Measurements from ENCODE around the gene VMP1.
"Not testable (repeated sequence)": the region's sequence is repeated elsewhere in the genome, so short reads cannot be mapped to it uniquely, and the experiment has no call there.

The VMP1 gene

DNA sequence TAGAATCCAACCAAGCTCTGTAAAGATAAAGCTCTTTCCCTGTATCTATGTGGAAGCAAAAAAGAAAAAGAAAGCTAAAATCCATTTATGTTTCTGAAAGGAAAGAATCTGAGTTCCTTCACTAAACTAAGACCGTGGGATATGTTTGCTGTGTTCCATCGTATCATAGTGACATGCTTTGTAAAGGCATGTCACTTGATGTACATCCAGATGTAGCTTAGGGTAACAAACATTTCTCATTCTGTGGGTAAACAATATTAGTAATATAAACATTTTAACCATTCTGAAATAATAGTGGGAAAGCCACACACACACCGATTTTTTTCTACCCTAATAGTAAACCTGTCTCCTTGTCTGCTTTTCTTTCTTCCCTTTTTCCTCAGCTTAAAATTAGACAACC, 107.2 kb downstream of the VMP1 start:
- DNase-seq: no peak

DNA sequence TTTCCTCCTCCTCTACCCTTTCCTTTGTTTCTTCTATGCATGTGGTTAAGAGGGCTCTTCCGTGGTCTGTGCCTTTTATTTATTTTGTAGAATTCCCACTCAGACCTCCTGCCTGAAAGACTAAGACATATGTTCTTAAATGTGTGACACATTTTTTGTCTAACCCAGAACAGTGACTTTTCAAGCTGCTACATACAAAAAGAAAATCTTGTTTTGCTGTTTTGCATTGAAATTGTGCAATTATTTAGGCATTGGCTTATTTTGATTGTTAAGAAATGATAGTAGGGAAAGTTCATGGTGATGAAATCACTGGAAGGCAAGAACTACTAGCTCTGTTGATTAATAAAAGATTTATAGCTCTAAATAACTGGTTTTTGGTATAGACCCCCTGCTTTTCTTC, 108.5 kb downstream of the VMP1 start:
- DNase-seq: no peak

DNA sequence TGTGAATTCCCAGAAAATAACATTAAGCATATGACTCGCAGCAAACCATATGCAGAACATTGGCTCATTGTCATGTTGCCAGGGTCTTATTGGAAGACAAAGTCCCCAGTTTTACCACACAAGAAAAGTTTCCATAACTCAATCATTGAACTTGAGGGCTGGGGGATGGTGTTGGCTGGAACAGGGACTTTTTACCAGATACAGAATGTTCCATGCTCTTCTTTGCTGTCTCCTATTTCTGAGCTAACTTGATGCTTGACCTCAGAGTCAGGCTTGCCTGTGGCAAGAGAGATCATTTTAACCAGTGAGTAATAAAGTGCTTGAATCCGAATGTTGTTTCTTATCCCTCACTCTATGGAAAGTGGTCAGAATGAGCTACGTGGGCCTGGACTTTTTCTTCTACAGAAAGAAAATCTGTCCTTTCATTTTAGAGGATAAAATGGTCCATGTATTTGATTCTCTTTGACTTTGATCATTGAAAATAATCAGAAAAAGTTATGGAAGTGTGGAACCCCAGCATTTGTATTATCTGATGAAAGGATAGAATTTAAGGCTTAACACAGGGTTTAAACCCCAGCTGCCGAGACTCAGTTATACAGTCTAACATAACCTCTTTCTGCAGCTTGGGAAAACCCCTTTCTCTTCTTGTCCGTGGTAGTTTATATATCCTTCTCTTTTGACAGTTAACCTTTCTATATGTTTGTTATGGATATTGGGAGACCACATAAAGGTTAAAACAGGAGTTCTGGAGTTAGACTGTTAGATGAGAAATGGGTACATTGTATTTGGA, 118.3 kb downstream of the VMP1 start:
- DNase-seq: no peak

DNA sequence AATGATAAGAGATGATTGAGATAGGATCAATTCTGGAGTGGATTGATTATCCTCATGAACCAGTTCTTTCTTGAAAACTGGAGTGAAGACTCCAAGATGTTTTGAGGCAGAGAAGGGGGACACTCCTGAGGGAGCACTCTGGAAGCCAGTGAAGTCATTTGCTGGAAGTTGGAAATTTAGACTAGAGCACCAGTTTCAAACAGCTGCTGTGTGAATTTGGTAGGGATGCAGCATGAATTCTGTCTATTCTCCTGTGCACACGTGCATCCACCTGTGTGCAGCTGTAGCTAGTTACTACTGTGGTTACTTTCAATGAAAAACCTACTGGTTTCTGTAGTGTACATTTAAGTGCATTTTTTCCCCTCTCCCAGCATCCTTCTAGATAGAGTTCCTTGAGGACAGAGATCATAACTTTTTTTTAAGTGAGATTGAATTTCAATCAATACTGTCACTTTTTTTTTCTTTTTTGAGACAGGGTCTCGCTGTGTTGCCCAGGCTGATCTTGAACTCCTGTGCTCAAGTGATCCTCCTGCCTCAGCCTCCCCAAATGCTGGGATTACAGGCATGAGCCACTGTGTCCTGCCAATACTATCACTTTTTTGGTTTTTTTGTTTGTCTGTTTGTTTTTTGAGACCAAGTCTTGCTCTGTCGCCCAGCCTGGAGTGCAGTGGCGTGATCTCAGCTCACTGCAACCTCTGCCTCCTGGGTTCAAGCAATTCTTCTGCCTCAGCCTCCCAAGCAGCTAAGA, 119.4 kb downstream of the VMP1 start:
- no peak for DNase-seq

DNA sequence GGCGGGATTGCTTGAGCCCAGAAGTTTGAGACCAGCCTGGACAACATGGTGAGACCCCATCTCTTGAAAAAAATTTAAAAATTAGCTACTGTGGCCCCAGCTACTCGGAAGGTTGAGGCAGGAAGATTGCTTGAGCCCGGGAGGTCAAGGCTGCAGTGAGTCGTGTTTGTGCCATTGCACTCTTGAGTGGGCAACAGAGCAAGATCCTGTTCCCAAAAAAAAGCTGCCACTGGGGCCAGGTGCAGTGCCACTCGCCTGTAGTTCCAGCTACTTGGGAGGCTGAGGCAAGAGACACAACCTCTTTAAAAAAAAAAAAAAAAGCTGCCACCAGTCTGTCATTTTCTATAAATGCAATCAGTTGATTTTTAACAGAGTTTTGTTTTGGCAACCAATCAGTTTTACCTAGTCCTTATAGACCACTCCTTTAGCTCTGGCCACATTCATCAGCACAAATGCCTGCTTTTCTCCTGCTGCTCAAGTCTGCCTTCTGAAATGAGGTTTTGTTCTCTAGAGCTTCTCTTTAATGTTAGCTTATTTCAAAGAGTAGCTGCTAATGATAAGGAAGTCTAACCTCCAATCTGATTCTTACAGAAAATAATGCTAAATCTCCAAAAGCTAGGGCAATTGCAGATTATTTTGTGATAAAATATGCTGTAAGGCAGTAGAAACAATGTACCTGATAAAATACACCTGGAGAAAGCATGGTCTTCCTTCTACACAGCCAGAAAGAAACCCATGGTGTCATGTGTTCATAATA, 120.4 kb downstream of the VMP1 start:
- no peak for DNase-seq

DNA sequence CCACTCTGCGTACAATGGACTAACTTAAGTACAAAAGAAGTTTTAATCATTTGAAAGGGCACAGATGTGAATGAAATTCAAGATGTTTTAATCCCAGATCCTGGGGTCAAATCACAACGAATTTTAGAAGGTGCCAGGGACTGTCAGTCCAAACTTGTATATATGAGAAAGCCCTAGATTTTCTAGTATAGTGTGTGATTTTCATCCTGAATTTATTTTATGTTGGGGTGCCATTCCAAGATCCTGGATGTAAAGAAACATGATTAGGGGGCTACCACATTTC, 121.0 kb downstream of the VMP1 start:
- DNase-seq: no peak

DNA sequence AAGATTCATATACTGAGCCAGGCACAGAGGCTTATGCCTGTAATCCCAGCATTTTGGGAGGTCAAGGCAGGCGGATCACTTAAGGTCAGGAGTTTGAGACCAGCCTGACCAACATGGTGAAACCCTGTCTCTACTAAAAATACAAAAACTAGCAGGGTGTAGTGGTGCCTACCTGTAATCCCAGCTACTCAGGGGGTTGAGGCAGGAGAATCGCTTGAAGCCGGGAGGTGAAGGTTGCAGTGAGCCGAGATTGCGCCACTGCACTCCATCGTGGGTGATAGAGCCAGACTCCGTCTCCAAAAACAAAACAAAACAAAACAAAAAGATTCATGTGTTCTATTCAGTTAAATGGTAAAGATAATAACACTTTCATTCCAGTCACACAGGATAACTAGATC, 121.4 kb downstream of the VMP1 start:
- DNase-seq: not testable (repeated sequence)

DNA sequence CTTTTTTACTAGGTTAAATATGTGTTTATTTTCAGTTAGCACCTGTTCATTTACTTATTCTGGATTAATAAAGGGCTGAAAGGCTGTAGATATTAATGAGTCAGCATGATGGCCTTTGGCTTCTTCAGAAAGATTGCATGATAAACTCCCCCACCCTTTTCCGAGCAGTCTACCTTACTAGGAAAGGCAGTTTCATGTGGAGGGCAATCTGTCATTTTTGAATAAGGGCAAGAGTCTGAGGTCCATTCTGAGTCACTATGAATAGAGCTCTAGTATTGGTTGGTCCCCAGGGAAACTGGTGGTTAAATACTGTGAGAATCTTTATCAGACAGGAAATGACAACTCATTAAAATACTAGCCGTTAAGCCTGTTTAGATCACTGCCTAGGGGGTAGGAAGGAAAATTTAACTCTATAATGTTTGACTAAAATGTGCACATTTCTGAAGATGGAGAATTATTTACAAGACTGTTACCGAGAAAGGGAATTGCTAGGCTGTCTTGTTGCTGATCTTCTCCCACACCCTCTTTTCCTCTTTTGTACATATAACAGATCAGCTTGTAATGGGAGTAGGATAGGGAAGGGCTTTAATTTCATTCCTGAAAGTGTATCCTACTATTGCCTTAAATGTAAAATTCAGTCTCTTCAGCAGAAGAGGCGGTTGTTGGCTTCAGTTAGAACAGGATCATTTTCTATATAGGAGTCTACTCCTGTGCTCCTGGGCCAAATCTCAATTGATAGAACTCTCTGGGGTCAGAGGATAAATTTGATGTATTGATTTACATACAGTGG, 122.0 kb downstream of the VMP1 start:
- no peak for DNase-seq

DNA sequence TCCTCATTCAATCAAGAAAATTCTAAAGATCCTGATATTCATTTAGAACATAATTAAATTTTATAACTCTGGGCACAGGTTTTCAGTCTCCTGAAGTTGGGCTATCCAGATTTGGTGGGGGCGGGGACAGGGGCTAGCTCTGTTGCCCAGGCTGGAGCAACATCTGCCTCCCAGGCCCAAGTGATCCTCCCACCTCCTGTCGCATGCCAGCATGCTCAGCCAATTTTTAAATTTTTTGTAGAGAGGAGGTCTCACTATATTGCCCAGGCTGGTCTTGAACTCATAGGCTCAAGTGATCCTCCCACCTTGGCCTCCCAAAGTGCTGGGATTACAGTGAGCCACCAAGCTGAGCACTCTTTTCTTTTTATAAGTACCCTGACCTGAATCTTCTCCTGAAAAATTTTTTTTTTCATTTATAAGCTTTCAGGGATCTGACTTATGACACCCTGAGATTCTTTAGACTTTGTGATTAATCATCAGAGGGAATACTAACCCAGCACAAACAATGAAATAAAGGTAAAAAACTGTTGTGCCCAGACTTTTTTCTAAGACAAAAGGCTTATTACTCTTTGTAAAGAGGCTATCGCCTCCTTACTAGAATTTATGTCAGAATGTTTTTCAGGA, 122.7 kb downstream of the VMP1 start:
- DNase-seq: no peak

DNA sequence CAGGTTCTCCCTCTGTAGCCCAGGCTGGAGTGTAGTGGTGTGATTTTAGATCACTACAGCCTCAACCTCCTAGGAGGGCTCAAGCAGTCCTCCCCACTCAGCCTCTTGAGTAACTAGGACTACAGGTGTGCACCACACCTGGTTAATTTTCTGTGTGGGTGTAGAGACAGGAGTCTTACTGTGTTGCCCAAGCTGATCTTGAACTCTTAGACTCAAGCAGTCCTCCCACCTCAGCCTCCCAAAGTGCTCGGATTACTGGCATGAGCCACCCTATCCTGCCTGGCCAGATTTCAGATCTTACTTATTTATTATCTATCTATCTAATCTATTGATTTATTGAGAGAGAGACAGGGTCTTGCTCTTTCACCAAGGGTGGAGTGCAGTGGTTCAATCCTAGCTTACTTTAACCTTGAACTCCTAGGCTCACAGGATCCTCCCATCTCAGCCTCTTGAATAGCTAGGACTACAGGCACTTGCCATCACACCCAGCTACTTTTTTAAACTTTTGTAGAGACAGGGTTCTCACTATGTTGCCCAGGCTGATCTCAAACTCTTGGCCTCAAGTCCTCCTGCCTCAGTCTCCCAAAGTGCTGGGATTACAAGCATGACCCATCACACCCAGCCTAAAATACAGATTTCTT, 123.5 kb downstream of the VMP1 start:
- DNase-seq: no peak

DNA sequence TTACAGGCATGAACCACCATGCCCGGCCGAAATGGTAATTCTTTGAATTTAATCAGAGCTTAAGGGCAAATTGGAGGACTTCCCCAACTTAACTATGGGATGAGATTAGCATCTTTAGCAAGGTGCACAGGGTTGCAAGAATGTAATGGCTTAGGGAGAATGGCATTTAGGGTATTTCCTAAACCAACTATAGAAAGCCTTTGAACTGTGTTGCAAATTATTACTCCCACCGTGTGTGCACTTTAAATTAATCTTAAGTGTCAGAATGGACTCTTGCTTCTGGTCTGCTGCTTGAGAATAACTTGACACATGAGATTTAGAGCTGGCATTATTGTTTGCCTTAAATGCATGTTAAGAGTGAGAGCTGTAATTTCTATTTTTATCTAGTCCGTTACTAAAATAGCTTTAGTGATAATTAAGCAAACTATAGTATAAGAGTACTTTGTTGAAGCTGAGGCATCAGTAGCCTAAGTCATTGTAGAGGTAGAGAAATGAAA, 125.5 kb downstream of the VMP1 start:
- no peak for DNase-seq

DNA sequence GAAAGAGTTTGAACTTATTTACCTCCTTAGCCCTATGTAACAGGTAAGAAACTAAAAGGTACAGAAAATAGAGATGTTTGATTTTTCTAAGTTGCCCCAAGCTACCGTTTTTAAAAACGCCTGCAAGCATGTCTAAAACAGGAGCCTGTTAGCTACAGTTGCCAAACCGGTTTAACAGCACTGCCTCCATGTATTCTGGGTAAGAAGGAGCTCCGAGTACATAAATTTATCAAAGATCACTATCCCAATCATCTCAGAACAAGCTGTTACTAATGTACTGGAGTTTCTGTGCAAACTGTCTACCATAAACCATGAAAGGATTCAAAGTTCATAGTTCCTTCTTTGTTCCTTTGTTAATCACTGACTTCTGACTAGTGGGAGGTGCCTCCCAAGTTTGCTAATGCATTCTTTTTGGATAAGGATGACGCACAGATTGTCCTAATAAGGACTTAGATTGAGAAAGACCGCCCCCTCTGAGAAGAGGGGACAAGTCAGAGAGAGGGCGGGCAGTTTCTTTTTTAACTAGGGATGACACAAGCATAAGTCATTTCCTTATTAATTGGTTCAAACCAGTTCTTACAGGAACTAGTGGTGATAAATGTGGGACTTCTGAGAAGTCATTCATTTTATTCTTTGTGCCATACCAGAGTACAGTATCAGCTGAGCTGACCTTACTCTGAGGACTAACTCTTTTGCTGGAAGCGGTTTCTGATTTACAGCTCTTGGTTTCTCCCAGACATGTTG, 130.0 kb downstream of the VMP1 start:
- peak; percentile 93 for DNase-seq

DNA sequence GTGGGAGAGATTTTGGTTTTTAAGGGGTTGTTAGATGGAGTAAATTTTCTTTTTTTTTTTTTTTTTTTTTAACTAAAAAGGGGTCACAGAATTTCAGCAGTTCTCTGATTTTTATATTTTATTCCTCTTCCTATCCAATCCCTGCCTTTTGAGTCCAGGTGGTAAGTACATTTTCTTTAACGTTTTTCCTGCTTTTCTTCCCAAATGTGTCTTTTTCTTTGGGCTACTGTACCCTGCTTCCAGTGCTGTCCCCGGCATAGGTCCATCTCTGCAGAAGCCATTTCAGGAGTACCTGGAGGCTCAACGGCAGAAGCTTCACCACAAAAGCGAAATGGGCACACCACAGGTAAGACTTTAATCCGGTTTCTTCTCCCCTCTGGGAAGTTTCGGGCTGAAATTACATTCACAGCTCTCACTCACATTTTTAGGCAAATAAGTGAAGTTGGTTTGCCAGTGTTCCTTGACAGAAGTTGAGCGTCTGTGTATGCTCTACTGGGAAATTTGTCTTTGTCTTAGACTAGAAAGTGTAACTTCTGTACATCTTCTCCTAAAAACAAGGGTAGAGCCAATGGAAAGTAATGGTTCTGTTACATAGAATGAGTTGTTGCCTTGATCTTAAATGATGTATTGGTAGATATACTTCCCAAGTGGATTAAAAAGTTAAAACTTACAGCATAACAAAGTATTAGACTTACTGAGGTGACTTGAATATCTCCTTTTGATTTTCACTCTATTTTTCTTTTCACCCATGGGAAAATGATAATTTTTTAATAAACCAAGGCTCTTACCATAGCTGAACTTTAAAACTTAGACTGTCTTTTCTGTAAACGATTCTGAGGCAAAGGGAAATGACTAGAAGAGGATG, 130.8 kb downstream of the VMP1 start:
- DNase-seq: no peak

DNA sequence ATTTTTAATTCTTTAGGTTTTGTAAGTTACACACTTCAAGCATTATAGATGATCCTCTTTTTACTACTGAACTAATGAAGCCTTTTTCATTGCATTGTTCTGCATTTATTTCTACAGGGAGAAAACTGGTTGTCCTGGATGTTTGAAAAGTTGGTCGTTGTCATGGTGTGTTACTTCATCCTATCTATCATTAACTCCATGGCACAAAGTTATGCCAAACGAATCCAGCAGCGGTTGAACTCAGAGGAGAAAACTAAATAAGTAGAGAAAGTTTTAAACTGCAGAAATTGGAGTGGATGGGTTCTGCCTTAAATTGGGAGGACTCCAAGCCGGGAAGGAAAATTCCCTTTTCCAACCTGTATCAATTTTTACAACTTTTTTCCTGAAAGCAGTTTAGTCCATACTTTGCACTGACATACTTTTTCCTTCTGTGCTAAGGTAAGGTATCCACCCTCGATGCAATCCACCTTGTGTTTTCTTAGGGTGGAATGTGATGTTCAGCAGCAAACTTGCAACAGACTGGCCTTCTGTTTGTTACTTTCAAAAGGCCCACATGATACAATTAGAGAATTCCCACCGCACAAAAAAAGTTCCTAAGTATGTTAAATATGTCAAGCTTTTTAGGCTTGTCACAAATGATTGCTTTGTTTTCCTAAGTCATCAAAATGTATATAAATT, 132.3 kb downstream of the VMP1 start:
- no peak for DNase-seq

DNA sequence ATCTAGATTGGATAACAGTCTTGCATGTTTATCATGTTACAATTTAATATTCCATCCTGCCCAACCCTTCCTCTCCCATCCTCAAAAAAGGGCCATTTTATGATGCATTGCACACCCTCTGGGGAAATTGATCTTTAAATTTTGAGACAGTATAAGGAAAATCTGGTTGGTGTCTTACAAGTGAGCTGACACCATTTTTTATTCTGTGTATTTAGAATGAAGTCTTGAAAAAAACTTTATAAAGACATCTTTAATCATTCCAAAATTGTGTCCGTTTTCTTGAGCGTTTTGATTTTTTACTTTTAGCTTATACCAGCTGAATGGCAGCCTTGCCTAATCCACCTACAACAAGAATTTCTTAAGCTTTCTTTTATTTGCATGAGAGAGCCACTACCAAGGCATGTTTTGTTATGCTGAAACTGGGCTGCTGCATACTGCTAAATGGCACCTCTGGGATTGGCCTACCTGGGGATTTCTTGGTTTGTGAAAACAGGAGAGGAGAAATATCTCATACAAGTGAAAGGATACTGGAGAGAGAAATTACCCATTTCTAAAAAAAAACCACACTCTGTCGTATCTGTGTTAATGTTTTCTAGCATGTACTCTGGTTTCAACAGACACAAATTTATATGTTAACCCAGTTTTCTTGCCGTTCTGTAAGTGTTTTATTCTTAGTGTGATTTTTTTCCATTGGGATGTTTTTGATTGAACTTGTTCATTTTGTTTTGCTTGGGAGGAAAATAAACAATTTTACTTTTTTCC, 133.1 kb downstream of the VMP1 start:
- no peak for DNase-seq

DNA sequence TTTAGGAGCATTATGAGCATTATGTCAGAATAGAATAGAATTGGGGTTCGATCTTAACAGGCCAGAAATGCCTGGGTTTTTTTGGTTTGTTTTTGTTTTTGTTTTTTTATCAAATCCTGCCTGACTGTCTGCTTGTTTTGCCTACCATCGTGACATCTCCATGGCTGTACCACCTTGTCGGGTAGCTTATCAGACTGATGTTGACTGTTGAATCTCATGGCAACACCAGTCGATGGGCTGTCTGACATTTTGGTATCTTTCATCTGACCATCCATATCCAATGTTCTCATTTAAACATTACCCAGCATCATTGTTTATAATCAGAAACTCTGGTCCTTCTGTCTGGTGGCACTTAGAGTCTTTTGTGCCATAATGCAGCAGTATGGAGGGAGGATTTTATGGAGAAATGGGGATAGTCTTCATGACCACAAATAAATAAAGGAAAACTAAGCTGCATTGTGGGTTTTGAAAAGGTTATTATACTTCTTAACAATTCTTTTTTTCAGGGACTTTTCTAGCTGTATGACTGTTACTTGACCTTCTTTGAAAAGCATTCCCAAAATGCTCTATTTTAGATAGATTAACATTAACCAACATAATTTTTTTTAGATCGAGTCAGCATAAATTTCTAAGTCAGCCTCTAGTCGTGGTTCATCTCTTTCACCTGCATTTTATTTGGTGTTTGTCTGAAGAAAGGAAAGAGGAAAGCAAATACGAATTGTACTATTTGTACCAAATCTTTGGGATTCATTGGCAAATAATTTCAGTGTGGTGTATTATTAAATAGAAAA, 133.8 kb downstream of the VMP1 start:
- DNase-seq: not testable (repeated sequence)

DNA sequence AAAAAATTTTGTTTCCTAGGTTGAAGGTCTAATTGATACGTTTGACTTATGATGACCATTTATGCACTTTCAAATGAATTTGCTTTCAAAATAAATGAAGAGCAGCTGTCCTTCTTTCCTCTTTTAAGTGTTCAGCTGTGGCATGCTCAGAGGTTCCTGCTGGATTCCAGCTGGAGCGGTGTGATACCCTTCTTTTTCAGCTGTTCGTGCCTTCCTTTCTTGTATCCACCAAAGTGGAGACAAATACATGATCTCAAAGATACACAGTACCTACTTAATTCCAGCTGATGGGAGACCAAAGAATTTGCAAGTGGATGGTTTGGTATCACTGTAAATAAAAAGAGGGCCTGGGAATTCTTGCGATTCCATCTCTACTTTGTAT, 134.4 kb downstream of the VMP1 start:
- DNase-seq: not testable (repeated sequence)
